ENCODE measurements around the gene ZER1. TPM values are rescaled to one million over a fixed set of nuclear protein-coding genes. Genes with fewer than 3 reads are reported as not detected.
A peak's percentile ranks its signal among the peaks of the same experiment; 100 is the strongest.
"Not testable (repeated sequence)": the region's sequence is repeated elsewhere in the genome, so short reads cannot be mapped to it uniquely, and the experiment has no call there.

Gene ZER1
- total RNA-seq, 2 donors from 2014 or later: 61.6 to 72.6 TPM

DNA sequence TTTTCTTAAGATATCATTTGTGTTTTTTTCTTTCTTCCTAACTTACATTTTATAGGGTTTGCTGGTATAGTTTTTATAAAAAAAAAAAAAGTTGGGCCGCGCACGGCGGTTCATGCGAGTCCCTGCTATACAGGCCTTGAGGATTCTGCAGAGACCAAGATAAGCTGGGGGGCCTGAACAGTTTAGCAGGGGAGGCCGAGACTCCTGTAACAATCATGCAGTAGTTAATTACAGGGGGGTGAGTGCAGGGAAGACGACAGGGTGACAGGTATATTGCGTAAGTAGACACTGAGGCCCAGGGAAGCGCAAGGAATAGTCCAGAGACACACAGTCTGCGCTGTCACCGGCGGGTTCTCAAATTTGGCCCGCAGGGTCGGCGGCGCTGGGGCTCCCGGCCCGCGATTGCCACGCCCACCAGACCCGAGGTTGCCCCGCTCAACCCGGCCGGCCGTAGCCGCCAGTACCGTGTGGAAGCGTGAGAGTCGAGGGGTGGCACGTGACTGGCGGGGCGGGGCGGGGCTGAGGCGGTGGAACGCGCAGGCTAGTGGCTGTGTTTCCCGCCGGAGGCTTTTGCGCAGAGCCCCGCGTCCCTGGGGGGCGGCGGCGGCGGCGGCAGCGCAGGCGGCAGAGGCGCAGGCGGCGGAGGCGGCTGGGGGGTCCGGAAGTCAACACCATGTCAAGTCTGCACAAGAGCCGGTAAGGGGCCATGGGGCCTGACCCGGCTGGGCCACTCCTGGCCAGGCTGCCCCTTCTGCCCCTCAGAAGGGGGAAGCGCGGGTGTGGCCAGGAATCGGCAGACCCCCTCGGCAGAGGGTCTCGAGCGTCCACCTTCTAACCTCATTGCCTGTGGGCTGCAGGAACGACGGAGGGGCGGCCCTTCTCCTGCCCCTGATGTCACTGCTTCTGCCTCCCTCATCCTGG is 15.2 kb upstream of the ZER1 start, which contains the start of gene TBC1D13:
Gene TBC1D13, plus strand, starts transcription at position 573 of the 921 bp plus-strand sequence. Its CDS starts 101 bp downstream, at position 674.
- Histone ChIP-seq H3K27ac (peak within 1 kb of the TSS; percentile 85 to 86), H3K27me3 (no peaks in the 10 kb centered on the region), H3K4me3 (peak within 1 kb of the TSS; percentile 94 to 97), H3K4me1 (peaks cover 0 to 25% of the 10 kb centered on the region in 2 donors), H3K9me3 (peaks cover 0 to 2% of the 10 kb centered on the region in 2 donors), H3K36me3 (peaks cover 10% of the 10 kb centered on the region)
- peak; percentile 93 for DNase-seq (ENCODE audit: low spot score)
- TF ChIP-seq, protein P1, sequence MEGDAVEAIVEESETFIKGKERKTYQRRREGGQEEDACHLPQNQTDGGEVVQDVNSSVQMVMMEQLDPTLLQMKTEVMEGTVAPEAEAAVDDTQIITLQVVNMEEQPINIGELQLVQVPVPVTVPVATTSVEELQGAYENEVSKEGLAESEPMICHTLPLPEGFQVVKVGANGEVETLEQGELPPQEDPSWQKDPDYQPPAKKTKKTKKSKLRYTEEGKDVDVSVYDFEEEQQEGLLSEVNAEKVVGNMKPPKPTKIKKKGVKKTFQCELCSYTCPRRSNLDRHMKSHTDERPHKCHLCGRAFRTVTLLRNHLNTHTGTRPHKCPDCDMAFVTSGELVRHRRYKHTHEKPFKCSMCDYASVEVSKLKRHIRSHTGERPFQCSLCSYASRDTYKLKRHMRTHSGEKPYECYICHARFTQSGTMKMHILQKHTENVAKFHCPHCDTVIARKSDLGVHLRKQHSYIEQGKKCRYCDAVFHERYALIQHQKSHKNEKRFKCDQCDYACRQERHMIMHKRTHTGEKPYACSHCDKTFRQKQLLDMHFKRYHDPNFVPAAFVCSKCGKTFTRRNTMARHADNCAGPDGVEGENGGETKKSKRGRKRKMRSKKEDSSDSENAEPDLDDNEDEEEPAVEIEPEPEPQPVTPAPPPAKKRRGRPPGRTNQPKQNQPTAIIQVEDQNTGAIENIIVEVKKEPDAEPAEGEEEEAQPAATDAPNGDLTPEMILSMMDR (IDR thresholded peaks at IDR 0.05): no peak

DNA sequence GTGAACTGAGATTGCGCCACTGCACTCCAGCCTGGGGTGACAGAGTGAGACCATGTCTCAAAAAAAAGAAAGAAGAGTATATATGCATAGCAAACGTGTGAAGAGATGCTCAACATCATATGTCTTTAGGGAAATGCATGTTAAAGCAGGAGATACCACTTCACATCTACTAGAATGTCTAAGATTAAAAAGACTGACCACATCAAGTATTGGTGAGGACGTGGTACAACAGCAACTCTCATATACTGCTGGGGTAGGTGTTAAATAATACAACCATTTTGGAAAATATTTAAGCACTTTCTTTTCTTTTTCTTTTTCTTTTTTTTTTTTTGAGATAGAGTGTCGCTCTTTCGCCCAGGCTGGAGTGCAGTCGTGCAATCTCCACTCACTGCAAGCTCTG is 13.7 kb upstream of the ZER1 start:
- TF ChIP-seq, protein P1 (IDR thresholded peaks at IDR 0.05): no peak
- DNase-seq (ENCODE audit: low spot score): no peak
- no peak overlapping the region for H3K4me3 ChIP-seq
- H3K27ac ChIP-seq: no peak overlapping the region
- no peaks in the 10 kb centered on the region for H3K27me3 ChIP-seq
- peaks cover 0 to 7% of the 10 kb centered on the region in 2 donors for H3K9me3 ChIP-seq
- peaks cover 0 to 25% of the 10 kb centered on the region in 2 donors for H3K4me1 ChIP-seq
- H3K36me3 ChIP-seq: no peaks in the 10 kb centered on the region

DNA sequence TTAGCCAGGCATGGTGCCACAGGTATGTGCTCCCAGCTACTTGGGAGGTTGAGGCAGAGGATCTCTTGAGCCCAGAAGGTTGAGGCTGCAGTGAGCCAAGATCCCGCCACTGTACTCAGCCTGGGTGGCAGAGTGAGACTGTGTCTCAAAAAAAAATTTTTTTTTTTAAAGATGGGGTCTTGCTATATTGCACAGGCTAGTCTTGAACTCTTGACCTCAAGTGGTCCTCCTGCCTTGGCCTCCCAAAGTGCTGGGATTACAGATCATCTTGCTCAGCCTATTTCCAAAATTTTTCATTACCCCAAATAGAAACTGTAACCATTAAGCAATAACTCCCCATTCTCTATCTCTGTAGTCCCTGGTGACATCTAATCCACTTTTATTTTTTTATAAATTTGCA is 10.9 kb upstream of the ZER1 start:
- TF ChIP-seq, protein P1 (IDR thresholded peaks at IDR 0.05): no peak
- peaks cover 0 to 7% of the 10 kb centered on the region in 2 donors for H3K9me3 ChIP-seq
- H3K36me3 ChIP-seq: no peaks in the 10 kb centered on the region

DNA sequence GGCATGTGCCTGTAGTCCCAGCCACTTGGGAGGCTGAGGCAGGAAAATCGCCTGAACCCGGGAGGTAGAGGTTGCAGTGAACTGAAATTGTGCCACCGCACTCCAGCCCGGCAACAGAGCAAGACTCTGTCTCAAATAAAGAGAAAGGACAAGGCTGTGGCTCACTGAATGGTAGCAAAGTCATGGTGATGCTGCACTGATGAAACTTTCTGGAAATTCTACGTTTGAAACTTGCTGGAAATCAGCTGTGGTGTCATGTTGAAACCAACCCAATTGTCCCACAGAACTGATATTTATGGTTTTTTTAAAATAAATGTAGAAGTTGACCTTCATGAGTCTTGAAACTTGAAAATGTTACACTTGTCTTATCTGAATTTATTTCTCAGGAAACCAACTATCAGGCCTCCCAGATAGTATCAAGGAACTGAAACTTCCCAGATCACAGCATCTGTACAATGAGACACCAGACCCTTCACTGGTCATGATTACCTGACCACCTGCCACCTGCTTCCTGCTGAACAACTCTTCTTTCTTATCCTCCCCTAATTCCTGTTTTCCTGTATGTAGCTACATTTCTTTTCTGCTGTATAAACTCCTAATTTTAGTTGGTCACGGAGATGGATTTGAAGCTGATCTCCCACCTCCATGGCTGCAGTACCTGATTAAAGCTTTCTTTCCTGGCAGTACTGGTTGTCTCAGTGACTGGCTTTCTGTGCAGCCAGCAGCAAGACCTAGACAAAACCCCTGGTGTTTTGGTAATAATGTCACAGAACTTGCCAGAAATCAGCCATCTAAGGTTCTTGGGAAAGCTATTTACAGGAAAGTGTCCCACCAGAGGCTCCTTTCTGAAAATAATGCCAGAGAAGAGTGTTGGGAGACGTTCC is 9.7 kb upstream of the ZER1 start:
- no peak for DNase-seq (ENCODE audit: low spot score)
- H3K36me3 ChIP-seq: no peaks in the 10 kb centered on the region
- peaks cover 0 to 10% of the 10 kb centered on the region in 2 donors for H3K4me1 ChIP-seq
- no peak overlapping the region for H3K27ac ChIP-seq
- peaks cover 0 to 7% of the 10 kb centered on the region in 2 donors for H3K9me3 ChIP-seq
- H3K4me3 ChIP-seq: no peak overlapping the region
- TF ChIP-seq, protein P1 (IDR thresholded peaks at IDR 0.05): no peak
- no peaks in the 10 kb centered on the region for H3K27me3 ChIP-seq

More for the DNA sequence above, 10.9 kb upstream of the ZER1 start:
- Histone ChIP-seq H3K4me1 (peaks cover 0 to 13% of the 10 kb centered on the region in 2 donors), H3K27me3 (no peaks in the 10 kb centered on the region), H3K4me3 (no peak overlapping the region), H3K27ac (no peak overlapping the region)
- no peak for DNase-seq (ENCODE audit: low spot score)

DNA sequence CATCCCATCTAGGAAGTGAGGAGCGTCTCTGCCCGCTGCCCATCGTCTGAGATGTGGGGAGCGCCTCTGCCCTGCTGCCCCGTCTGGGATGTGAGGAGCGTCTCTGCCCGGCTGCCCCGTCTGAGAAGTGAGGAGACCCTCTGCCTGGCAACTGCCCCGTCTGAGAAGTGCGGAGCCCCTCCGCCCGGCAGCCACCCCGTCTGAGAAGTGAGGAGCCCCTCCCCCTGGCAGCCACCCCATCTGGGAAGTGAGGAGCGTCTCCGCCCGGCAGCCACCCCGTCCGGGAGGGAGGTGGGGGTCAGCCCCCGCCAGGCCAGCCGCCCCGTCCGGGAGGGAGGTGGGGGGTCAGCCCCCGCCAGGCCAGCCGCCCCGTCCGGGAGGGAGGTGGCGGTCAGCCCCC is 8.4 kb upstream of the ZER1 start:
- not testable (repeated sequence) for H3K4me1 ChIP-seq; H3K36me3 ChIP-seq; H3K9me3 ChIP-seq; H3K27ac ChIP-seq; H3K27me3 ChIP-seq; DNase-seq (ENCODE audit: low spot score); H3K4me3 ChIP-seq

DNA sequence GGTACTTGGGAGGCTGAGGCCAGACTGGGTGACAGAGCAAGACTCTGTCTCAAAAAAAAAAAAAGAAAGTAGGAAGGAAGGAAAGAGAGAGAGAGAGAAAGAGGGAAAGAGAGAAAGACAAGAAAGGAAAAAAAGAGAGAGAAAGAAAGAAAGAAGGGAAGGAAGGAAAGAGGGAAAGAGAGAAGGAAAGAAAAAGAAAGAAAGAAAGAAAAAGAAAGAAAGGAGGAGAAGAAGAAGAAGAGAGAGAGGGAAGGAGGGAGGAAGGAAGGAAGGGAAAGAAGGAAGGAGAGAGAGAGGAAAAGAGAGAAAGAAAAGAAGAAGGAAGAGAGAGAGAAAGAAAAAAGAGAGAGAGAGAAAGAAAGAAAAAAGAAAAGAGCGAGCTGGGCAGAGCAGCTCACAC is 3.1 kb upstream of the ZER1 start:
- Histone ChIP-seq H3K4me3 (no peak overlapping the region), H3K27me3 (no peaks in the 10 kb centered on the region), H3K36me3 (no peaks in the 10 kb centered on the region), H3K4me1 (peaks cover 0 to 14% of the 10 kb centered on the region in 2 donors), H3K27ac (no peak overlapping the region), H3K9me3 (no peaks in the 10 kb centered on the region)
- TF ChIP-seq, protein P1 (IDR thresholded peaks at IDR 0.05): no peak
- DNase-seq (ENCODE audit: low spot score): no peak
